Measurements from ENCODE around the gene BLVRA. TPM values are rescaled to one million over a fixed set of nuclear protein-coding genes. Genes with fewer than 3 reads are reported as not detected.

Gene BLVRA
- total RNA-seq, 6 experiments from 2014 or later = 29.0 to 43.9 (median 36.0) TPM

DNA sequence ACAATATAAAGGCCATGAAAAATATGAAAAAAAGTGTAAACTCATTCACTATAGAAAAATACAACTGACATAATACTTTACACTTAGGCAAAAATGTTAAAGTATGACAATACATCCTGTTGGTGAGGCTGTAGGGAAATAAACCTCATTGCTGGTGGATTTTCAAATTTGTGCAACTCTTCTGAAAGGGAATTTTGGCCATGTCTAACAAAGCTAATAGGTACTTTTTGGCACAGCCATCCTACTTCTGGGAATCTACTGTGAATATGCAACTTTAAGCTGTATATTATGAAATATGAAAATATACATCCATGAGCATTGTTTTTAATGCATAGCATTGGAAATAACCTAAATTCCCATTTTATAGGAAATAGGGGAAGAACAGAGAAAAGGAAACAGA is 15.8 kb upstream of the BLVRA start:
- no peaks in the 10 kb centered on the region for H3K9me3 Mint-ChIP-seq
- peaks cover 15% of the 10 kb centered on the region for H3K27me3 Mint-ChIP-seq (ENCODE audit: insufficient read depth)
- no peaks in the 10 kb centered on the region for H3K4me1 Mint-ChIP-seq (ENCODE audit: low read depth)
- no peak overlapping the region for H3K4me3 Mint-ChIP-seq
- H3K36me3 Mint-ChIP-seq (ENCODE audit: low read depth) = no peaks in the 10 kb centered on the region
- H3K27ac Mint-ChIP-seq = no peak overlapping the region
- no peak for DNase-seq
- TF ChIP-seq CTCF (IDR thresholded peaks at IDR 0.05) = no peak

DNA sequence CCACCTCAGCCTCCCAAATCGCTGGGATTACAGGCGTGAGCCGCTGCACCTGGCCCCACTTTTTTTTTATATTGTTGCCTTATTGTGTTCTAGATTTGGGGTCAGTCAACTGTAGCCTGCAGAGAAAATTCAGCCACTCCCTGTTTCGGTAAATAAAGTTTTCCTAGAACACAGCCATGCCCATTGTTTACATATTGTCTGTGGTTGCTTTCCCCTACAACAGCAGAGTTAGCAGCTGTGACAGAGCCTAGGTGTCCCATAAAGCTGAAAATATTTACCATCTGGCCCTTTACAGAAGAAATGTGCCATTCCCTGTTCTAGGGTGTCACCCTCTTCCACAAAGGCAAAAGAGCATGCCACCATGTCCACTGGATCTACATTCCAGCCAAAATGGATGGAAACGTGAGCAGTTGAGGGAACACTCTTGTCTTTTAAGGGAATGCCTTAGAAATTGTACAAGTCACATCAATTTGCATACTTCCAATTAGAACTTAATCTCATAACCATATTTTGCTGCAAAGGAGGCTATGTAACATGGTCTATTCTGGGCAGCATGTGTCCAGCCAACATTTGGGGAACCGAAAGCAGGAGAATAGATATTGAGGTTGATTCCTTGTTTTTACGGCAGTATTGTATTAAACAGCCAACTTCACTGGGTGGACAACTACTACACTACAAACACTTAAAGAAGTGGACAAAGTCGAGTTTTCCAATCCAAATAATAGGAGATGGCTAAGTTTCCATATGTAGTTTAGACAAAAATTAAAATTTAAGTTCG is 11.0 kb upstream of the BLVRA start:
- TF ChIP-seq CTCF (IDR thresholded peaks at IDR 0.05) = no peak
- H3K4me1 Mint-ChIP-seq (ENCODE audit: low read depth) = no peaks in the 10 kb centered on the region
- peaks cover 19% of the 10 kb centered on the region for H3K27me3 Mint-ChIP-seq (ENCODE audit: insufficient read depth)
- no peak overlapping the region for H3K27ac Mint-ChIP-seq
- H3K36me3 Mint-ChIP-seq (ENCODE audit: low read depth) = no peaks in the 10 kb centered on the region
- DNase-seq = no peak
- H3K4me3 Mint-ChIP-seq = no peak overlapping the region
- no peaks in the 10 kb centered on the region for H3K9me3 Mint-ChIP-seq

- peaks cover 28% of the 10 kb centered on the region for H3K27me3 Mint-ChIP-seq (ENCODE audit: insufficient read depth)
- no peak overlapping the region for H3K27ac Mint-ChIP-seq
- no peak for TF ChIP-seq CTCF (IDR thresholded peaks at IDR 0.05)
- H3K4me3 Mint-ChIP-seq = no peak overlapping the region
- no peaks in the 10 kb centered on the region for H3K9me3 Mint-ChIP-seq
- DNase-seq = no peak
- H3K4me1 Mint-ChIP-seq (ENCODE audit: low read depth) = no peaks in the 10 kb centered on the region
- no peaks in the 10 kb centered on the region for H3K36me3 Mint-ChIP-seq (ENCODE audit: low read depth)
Observed at GRCh38 chr7:43749383-43749940, 9.0 kb upstream of the BLVRA start.

DNA sequence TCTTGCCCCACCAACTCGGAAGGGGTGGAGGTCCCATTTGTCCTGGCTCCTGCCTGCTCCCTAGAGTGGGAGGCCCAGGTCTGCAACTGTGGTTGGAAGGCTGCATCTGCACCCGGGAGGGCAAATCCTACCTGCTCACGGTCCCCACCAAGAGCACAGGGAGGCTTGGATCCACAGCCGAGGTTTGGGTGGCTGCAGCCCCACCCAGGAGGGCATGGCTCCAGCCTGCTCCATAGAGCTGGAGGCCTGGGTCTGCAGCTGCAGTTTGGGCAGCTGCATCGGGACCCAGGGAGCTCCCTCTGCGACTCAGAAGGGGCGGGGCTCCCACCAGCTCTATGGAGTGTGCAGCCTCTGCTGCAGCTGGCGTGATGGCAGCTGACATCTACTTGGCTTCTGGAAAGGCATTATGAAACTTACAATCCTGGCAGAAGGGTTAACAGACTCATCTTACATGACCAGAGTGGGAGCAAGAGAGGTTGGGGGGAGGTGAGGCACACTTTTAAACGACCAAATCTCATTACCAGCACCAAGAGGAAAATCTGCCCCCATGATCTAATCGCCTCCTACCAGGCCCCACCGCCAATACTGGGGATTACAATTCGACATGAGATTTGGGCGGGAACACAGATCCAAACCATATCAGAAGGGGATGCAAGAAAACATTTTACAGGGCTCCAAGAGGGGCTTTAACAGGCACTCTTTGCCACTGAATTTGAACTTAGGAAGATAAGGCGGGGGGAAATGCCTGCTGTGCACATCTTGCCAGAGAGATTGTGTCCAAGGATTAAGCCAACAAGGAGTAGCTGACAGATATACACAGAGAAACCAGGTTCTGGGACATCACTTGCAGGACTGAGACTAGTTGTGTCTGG is 8.2 kb upstream of the BLVRA start:
- no peaks in the 10 kb centered on the region for H3K4me1 Mint-ChIP-seq (ENCODE audit: low read depth)
- no peak overlapping the region for H3K27ac Mint-ChIP-seq
- no peaks in the 10 kb centered on the region for H3K9me3 Mint-ChIP-seq
- TF ChIP-seq CTCF (IDR thresholded peaks at IDR 0.05) = no peak
- peaks cover 26% of the 10 kb centered on the region for H3K27me3 Mint-ChIP-seq (ENCODE audit: insufficient read depth)
- H3K4me3 Mint-ChIP-seq = no peak overlapping the region
- DNase-seq = no peak
- no peaks in the 10 kb centered on the region for H3K36me3 Mint-ChIP-seq (ENCODE audit: low read depth)

GRCh38 chr7:43752411-43752810 is 6.1 kb upstream of the BLVRA start:
- no peak for DNase-seq
- Mint-ChIP-seq H3K4me3 (no peak overlapping the region), H3K27me3 (ENCODE audit: insufficient read depth) (peaks cover 21% of the 10 kb centered on the region), H3K36me3 (ENCODE audit: low read depth) (no peaks in the 10 kb centered on the region), H3K27ac (no peak overlapping the region), H3K4me1 (ENCODE audit: low read depth) (peaks cover 15% of the 10 kb centered on the region), H3K9me3 (no peaks in the 10 kb centered on the region)
- no peak for TF ChIP-seq CTCF (IDR thresholded peaks at IDR 0.05)

Measured in HFFc6 (cell line).